HK-2 (cell line): ENCODE results near the gene SLU7.

ENCODE experiments used
- DNase-seq: peaks from one replicate; pipeline ENCODE4 v3.0.0-alpha.2; 2018; ENCODE audit not compliant: unreplicated experiment

The SLU7 gene

GRCh38 chr5:160419458-160420330 is 813 bp upstream of the SLU7 start:
- no peak for DNase-seq

GRCh38 chr5:160399402-160400353 is 19.2 kb downstream of the SLU7 start, which contains the start of gene FAM200C:
Gene FAM200C (minus strand): TSS chr5:160400054. CDS start chr5:160395490, 4,564 bp downstream.
- DNase-seq, result peak; percentile 86

GRCh38 chr5:160398806-160399205 is 20.1 kb downstream of the SLU7 start:
- DNase-seq, result no peak

- no peak for DNase-seq
Measured at GRCh38 chr5:160397492-160397891, 21.4 kb downstream of the SLU7 start.

GRCh38 chr5:160395111-160395510 is 23.8 kb downstream of the SLU7 start:
- no peak for DNase-seq

- DNase-seq, result no peak
Measured at GRCh38 chr5:160390787-160391696, 27.8 kb downstream of the SLU7 start.

- no peak for DNase-seq
Measured at GRCh38 chr5:160387445-160387844, 31.4 kb downstream of the SLU7 start.

GRCh38 chr5:160385496-160385895 is 33.4 kb downstream of the SLU7 start:
- no peak for DNase-seq

GRCh38 chr5:160384681-160385080 is 34.2 kb downstream of the SLU7 start:
- no peak for DNase-seq

GRCh38 chr5:160382346-160382745 is 36.5 kb downstream of the SLU7 start:
- DNase-seq, result no peak

- DNase-seq, result no peak
Measured at GRCh38 chr5:160380041-160380440, 38.8 kb downstream of the SLU7 start.

- DNase-seq, result no peak
Measured at GRCh38 chr5:160379511-160379910, 39.4 kb downstream of the SLU7 start.

- no peak for DNase-seq
Measured at GRCh38 chr5:160378330-160378729, 40.6 kb downstream of the SLU7 start.

- DNase-seq, result no peak
Measured at GRCh38 chr5:160377651-160378050, 41.2 kb downstream of the SLU7 start.

- DNase-seq, result no peak
Measured at GRCh38 chr5:160376416-160376815, 42.5 kb downstream of the SLU7 start.

GRCh38 chr5:160375701-160376100 is 43.2 kb downstream of the SLU7 start:
- DNase-seq, result no peak

- no peak for DNase-seq
Measured at GRCh38 chr5:160375166-160375565, 43.7 kb downstream of the SLU7 start.

GRCh38 chr5:160371294-160371693 is 47.6 kb downstream of the SLU7 start:
- DNase-seq, result no peak

- no peak for DNase-seq
Measured at GRCh38 chr5:160370713-160371034, 48.2 kb downstream of the SLU7 start.

- DNase-seq, result peak; percentile 21
Measured at GRCh38 chr5:160369990-160370712, 48.7 kb downstream of the SLU7 start, which contains the start of gene C1QTNF2. Gene C1QTNF2 (minus strand): TSS chr5:160370626. CDS start chr5:160355011, 15,615 bp downstream.

- no peak for DNase-seq
Measured at GRCh38 chr5:160367885-160368284, 51.0 kb downstream of the SLU7 start.
